Body of pancreas (tissue), 4 donors: ENCODE data around the gene LRRC49. TPM values are rescaled to one million over a fixed set of nuclear protein-coding genes. Genes with fewer than 3 reads are reported as not detected.

Experiments used
- ATAC-seq: fragments of 150-250 bp; one replicate; pipeline ENCODE4 v1.9.1; 2016
- DNase-seq, 4 donors: peaks; one replicate each; pipeline ENCODE4 v3.0.0-alpha.2; 2019
- H3K27ac ChIP-seq, 4 donors: fragments of 200-600 bp; sonication (generic); 1 replicate in 3 of 4; 2 replicates in 1 of 4; pipeline versions ENCODE4 v1.5.1 to v1.6.1; 2016 to 2019; ENCODE audit warnings: mild to moderate bottlenecking in 1 of 4, mixed read lengths in 1 of 4, moderate library complexity in 1 of 4
- H3K27me3 ChIP-seq, 2 donors: fragments of 200-600 bp; sonication (generic); one replicate each; pipeline ENCODE4 v1.6.0; 2016; ENCODE audit warnings: mild to moderate bottlenecking in 1 of 2
- H3K36me3 ChIP-seq, 2 donors: fragments of 200-600 bp; sonication (generic); replicated peaks in 1 of 2; 2 replicates each; pipeline ENCODE4 v1.5.1; 2016; ENCODE audit warnings: low read depth in 2 of 2; ENCODE audit not compliant: insufficient read depth in 1 of 2
- H3K4me1 ChIP-seq: fragments of 200-600 bp; sonication (generic); one replicate; pipeline ENCODE4 v1.6.0; 2016
- H3K4me3 ChIP-seq, 2 donors: fragments of 200-600 bp; sonication (generic); 1 replicate in 1 of 2; 2 replicates in 1 of 2; pipeline ENCODE4 v1.5.1; 2016 to 2019
- H3K9me3 ChIP-seq, 3 donors: fragments of 200-600 bp; sonication (generic); 1 replicate in 2 of 3; 2 replicates in 1 of 3; pipeline ENCODE4 v1.5.1; 2016
- POLR2A ChIP-seq, 3 donors: fragments of 450-650 bp; IDR thresholded peaks; one replicate each; pipeline ENCODE4 v1.6.1; 2016; ENCODE audit warnings: antibody characterized with exemption in 3 of 3, mild to moderate bottlenecking in 2 of 3
- WGBS, 2 donors: methylation state at CpG; one replicate each; pipeline ENCODE4 v1.1.5; 2017; 5-methylcytosine and 5-hydroxymethylcytosine counted together
- intact Hi-C: fragments of 100-400 bp; cut with DNase I; formaldehyde crosslinking; loops from one replicate; pipeline ENCODE4 v1.15.1; 2023
- total RNA-seq, 2 donors: library from RNA; depleted of rRNA; stranded (reverse); fragments of >200 nt; gene quantifications; one replicate each; pipeline ENCODE4 v1.1.0, GENCODE V29; 2016
- TF ChIP-seq, protein P1 (sequence below), 7 experiments: fragments of 450-650 bp in 4 of 7; fragments of 200-600 bp in 3 of 7; sonication (generic) in 3 of 7; IDR thresholded peaks; one replicate each; pipeline ENCODE4 v1.5.1; 2016 to 2019; ENCODE audit warnings: antibody characterized with exemption in 7 of 7

Gene LRRC49
- total RNA-seq, 2 donors from 2014 or later = 3.0 to 7.3 TPM

DNA sequence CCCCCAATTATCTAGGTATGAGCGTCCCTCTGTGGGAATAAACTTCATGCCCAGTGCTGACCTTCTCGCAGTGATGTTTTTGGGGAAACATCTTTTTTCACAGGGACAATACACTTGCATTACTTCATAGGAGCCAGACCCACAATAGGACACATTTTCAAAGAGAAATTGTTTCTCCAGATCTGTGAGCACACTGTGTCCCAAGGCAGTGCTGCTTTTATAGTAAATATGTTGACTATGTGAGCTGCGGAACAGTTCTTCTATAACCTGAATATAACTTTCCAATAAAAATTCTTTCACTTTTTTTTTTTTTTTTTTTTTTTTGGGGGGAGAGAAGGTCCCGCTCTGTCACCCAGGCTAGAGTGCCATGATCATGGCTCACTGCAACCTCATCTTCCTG is 205.3 kb downstream of the LRRC49 start:
- H3K27ac ChIP-seq = no peak overlapping the region
- no peaks in the 10 kb centered on the region for H3K9me3 ChIP-seq
- no peak overlapping the region for H3K4me3 ChIP-seq
- no peaks in the 10 kb centered on the region for H3K27me3 ChIP-seq
- DNase-seq (no peak), ATAC-seq (no peak)
- H3K36me3 ChIP-seq = no peaks in the 10 kb centered on the region
- TF ChIP-seq, protein P1, sequence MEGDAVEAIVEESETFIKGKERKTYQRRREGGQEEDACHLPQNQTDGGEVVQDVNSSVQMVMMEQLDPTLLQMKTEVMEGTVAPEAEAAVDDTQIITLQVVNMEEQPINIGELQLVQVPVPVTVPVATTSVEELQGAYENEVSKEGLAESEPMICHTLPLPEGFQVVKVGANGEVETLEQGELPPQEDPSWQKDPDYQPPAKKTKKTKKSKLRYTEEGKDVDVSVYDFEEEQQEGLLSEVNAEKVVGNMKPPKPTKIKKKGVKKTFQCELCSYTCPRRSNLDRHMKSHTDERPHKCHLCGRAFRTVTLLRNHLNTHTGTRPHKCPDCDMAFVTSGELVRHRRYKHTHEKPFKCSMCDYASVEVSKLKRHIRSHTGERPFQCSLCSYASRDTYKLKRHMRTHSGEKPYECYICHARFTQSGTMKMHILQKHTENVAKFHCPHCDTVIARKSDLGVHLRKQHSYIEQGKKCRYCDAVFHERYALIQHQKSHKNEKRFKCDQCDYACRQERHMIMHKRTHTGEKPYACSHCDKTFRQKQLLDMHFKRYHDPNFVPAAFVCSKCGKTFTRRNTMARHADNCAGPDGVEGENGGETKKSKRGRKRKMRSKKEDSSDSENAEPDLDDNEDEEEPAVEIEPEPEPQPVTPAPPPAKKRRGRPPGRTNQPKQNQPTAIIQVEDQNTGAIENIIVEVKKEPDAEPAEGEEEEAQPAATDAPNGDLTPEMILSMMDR (IDR thresholded peaks at IDR 0.05) = no peak
- no peak for TF ChIP-seq POLR2A (IDR thresholded peaks at IDR 0.05)
- intact Hi-C loops = no loop called here
- WGBS, 2 donors = 80 to 81% methylated on average over 4 of the region's 4 CpGs
- H3K4me1 ChIP-seq = no peaks in the 10 kb centered on the region

DNA sequence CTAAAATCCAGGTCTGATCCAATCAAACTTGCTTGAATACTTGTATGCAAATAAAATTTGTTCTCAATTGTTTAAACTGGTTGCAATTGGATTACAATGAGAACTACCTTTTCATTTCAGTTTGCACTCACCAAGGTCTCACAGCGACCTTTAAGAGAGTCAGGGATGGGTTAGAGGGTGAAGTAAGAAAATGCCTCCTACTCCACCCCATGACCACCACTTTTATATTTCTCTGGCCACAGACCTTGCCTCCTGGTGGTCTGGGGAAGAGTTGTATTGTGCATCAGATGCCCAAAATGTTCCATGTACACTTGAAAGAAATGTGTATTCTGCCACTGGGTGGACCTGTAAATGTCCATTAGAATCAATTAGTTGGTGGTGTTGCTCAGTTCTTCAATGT is 206.3 kb downstream of the LRRC49 start:
- Histone ChIP-seq H3K4me3 (no peak overlapping the region), H3K36me3 (no peaks in the 10 kb centered on the region), H3K9me3 (no peaks in the 10 kb centered on the region), H3K27ac (no peak overlapping the region), H3K27me3 (no peaks in the 10 kb centered on the region), H3K4me1 (no peaks in the 10 kb centered on the region)
- no peak for TF ChIP-seq POLR2A (IDR thresholded peaks at IDR 0.05)
- TF ChIP-seq, protein P1 (IDR thresholded peaks at IDR 0.05) = no peak
- ATAC-seq = no peak
- DNase-seq = no peak
- intact Hi-C loops = no loop called here
- WGBS, 2 donors = 45 to 67% methylated on average over 1 of the region's 1 CpG

Other genes starting within 250 kb of the LRRC49 start
- 10 to 100 TPM; 22.4 to 27.2 TPM for gene UACA, start 129.3 kb upstream of the LRRC49 start, total RNA-seq
- 10 to 100 TPM; 20.0 to 44.2 TPM for gene LARP6, start 38.7 kb upstream of the LRRC49 start, total RNA-seq
- gene THAP10, start 393 bp upstream of the LRRC49 start, total RNA-seq = 1 to 10 TPM; 1.3 to 3.0 TPM
- 10 to 100 TPM; 12.9 to 16.1 TPM for gene THSD4, start 222.6 kb downstream of the LRRC49 start, total RNA-seq